Chondrocyte (in vitro differentiated cells): ENCODE data around the gene HPN. TPM values are rescaled to one million over a fixed set of nuclear protein-coding genes. Genes with fewer than 3 reads are reported as not detected.
"Not testable (repeated sequence)": the region's sequence is repeated elsewhere in the genome, so short reads cannot be mapped to it uniquely, and the experiment has no call there.

Experiments used
- DNase-seq: peaks from one replicate; pipeline ENCODE4 v3.0.0; 2021; ENCODE audit warnings: mixed read lengths, low spot score
- H3K27ac Mint-ChIP-seq: one replicate; pipeline ENCODE4 v1.8.0; 2021; ENCODE audit warnings: mild to moderate bottlenecking, moderate library complexity, mixed read lengths; ENCODE audit not compliant: unreplicated experiment
- H3K27me3 Mint-ChIP-seq: 2 replicates; pipeline ENCODE4 v1.8.0; 2021; ENCODE audit warnings: low read depth, mixed read lengths
- H3K36me3 Mint-ChIP-seq: 2 replicates; pipeline ENCODE4 v1.8.0; 2021; ENCODE audit warnings: low read depth, mixed read lengths
- H3K4me1 Mint-ChIP-seq: 2 replicates; pipeline ENCODE4 v1.8.0; 2021; ENCODE audit warnings: low read depth, mild to moderate bottlenecking, mixed read lengths
- H3K4me3 Mint-ChIP-seq: one replicate; pipeline ENCODE4 v1.8.0; 2021; ENCODE audit warnings: mild to moderate bottlenecking, moderate library complexity, mixed read lengths; ENCODE audit not compliant: unreplicated experiment
- H3K9me3 Mint-ChIP-seq: 2 replicates; pipeline ENCODE4 v1.8.0; 2021; ENCODE audit warnings: low read depth, mixed read lengths
- total RNA-seq: library from RNA; stranded (reverse); gene quantifications from 3 replicates; pipeline ENCODE4 v1.2.1, GENCODE V29; 2021
- TF ChIP-seq, protein P1 (sequence below): fragments of 200-600 bp; sonication (generic); IDR thresholded peaks from 2 replicates; pipeline ENCODE4 v1.5.0; 2021; ENCODE audit warnings: antibody characterized with exemption, mild to moderate bottlenecking, moderate library complexity

The HPN gene
- total RNA-seq, 1 donor from 2014 or later: not detected

DNA sequence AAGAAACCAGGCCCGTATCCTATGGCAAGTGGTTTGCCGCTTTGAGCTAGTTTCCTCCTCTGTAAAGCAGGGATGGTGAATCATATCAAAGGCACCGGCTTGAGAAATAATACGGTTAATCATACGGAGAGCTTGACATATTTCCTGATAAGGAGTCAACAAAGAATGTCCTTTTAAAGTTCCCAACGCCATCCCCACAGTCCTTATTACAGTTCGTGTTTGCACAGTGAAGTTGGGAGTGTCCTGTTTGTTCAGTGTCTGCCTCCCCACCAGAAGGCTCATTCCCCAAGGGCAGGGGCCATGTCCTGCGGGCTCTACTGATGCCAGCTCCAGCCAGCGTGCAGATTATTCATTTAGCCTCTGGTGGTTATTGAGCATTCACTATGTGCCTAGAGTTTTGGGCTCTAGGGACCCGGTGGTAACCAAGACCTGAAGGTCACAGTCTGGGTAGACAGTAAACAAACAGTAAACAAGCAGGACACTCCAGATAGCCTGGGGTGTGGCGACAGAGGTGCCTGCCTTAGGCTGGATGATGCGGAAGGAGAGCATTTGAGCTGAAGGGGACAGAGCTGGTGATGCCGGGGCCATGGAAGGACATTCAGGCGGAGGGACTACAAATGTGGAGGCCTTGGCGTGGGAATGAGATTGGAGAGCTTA, 35.1 kb upstream of the HPN start:
- Mint-ChIP-seq H3K9me3 (no peaks in the 10 kb centered on the region), H3K4me1 (peaks cover 44% of the 10 kb centered on the region), H3K27me3 (no peaks in the 10 kb centered on the region), H3K27ac (peak overlapping the region; percentile 49), H3K4me3 (no peak overlapping the region), H3K36me3 (peaks cover 7% of the 10 kb centered on the region)
- no peak for DNase-seq
- TF ChIP-seq, protein P1, sequence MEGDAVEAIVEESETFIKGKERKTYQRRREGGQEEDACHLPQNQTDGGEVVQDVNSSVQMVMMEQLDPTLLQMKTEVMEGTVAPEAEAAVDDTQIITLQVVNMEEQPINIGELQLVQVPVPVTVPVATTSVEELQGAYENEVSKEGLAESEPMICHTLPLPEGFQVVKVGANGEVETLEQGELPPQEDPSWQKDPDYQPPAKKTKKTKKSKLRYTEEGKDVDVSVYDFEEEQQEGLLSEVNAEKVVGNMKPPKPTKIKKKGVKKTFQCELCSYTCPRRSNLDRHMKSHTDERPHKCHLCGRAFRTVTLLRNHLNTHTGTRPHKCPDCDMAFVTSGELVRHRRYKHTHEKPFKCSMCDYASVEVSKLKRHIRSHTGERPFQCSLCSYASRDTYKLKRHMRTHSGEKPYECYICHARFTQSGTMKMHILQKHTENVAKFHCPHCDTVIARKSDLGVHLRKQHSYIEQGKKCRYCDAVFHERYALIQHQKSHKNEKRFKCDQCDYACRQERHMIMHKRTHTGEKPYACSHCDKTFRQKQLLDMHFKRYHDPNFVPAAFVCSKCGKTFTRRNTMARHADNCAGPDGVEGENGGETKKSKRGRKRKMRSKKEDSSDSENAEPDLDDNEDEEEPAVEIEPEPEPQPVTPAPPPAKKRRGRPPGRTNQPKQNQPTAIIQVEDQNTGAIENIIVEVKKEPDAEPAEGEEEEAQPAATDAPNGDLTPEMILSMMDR: no peak

DNA sequence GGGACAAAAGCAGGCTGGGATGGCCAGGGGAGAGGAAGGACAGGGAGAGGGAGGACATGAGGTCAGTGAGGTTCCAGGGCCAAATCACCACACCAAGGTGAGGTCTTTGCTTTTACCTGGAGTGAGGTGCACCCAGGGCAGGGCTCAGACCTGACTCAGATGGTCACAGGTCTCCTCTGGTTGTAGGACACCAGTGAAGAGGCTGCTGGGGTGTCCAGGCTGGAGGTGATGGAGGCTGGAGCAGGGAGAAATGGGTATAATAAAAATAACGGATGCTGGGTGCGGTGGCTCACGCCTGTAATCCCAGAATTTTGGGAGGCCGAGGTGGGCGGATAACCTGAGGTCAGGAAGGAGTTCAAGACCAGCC, 34.5 kb upstream of the HPN start:
- H3K4me1 Mint-ChIP-seq: peaks cover 39% of the 10 kb centered on the region
- TF ChIP-seq, protein P1: no peak
- H3K27me3 Mint-ChIP-seq: no peaks in the 10 kb centered on the region
- no peak for DNase-seq
- H3K27ac Mint-ChIP-seq: no peak overlapping the region
- no peaks in the 10 kb centered on the region for H3K9me3 Mint-ChIP-seq
- H3K4me3 Mint-ChIP-seq: no peak overlapping the region
- peaks cover 7% of the 10 kb centered on the region for H3K36me3 Mint-ChIP-seq

DNA sequence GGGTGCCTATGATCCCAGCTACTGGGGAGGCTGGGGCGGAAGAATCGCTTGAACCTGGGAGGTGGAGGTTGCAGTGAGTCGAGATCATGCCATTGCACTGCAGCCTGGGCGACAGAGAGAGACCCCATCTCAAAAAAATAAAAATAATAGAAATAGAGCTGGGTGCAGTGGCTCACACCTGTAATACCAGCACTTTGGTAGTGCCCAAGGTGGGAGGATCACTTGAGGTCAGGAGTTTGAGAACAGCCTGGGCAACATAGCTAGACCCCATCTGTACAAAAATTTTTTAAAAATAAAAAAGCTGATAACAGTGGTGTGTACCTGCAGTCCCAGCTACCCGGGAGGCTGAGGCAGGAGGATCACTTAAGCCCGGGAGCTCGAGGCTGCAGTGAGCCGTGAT, 34.1 kb upstream of the HPN start:
- DNase-seq, H3K27ac Mint-ChIP-seq, H3K27me3 Mint-ChIP-seq, H3K36me3 Mint-ChIP-seq, H3K9me3 Mint-ChIP-seq, H3K4me3 Mint-ChIP-seq: not testable (repeated sequence)
- H3K4me1 Mint-ChIP-seq: peaks cover 35% of the 10 kb centered on the region

DNA sequence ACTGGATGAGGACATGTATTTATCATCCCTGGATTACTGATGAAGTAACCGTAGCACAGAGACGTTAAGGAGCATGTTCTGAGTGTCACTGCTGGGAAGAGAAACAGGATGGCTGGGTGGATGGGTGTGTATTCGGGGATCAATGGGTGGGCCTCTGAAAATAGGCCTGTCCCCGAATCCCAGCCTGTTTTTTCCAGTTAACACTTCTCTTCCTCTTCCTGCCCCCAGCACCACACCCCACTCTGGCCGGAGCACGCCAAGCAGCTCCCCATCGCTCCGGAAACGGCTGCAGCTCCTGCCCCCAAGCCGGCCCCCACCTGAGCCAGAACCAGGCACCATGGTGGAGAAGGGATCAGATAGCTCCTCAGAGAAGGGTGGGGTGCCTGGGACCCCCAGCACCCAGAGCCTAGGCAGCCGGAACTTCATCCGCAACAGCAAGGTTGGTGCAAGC, 32.6 kb upstream of the HPN start:
- no peaks in the 10 kb centered on the region for H3K9me3 Mint-ChIP-seq
- peaks cover 14% of the 10 kb centered on the region for H3K36me3 Mint-ChIP-seq
- peaks cover 22% of the 10 kb centered on the region for H3K4me1 Mint-ChIP-seq
- TF ChIP-seq, protein P1: no peak
- no peaks in the 10 kb centered on the region for H3K27me3 Mint-ChIP-seq
- no peak overlapping the region for H3K4me3 Mint-ChIP-seq
- H3K27ac Mint-ChIP-seq: no peak overlapping the region
- DNase-seq: no peak

DNA sequence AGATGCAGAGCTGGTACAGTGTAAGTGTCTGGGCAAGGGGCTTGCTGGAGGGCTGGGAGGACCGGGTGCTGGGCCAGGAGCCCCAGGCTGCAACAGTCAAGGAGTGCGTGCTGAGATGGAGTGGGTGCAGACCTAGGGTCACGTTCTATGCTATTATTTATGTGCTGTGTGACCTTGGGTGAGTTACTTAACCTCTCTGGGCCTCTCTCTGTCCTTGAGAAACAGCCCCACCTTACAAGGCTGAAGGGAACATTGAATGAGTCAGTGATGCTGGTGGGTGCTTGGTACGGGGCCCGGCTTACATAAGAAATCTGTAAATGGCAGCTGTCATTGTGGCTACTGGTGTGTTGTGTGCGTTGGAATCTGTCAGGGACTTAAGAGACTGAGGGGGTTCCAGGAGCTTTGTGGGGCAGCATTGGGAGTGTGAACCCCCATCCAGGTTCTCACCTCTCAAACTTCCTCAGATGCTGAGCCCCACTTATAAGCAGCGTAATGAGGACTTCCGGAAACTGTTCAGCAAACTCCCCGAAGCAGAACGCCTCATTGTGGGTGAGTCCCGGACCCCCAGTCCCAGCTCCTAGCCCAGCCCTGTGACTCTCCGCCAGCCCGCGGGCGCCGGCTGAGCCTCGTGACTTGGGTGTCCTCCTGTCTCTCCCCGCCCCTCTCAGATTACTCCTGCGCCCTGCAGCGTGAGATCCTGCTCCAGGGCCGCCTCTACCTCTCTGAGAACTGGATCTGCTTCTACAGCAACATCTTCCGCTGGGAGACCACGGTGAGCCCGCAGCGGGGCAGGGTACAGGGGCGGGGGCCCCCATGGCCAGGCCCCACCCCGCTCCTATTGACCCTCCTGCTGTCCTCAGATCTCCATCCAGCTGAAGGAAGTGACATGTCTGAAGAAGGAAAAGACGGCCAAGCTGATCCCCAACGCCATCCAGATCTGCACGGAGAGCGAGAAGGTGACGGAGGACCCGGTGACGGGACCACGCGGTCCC, 31.8 kb upstream of the HPN start:
- DNase-seq: no peak
- Mint-ChIP-seq H3K27me3 (no peaks in the 10 kb centered on the region), H3K36me3 (peaks cover 14% of the 10 kb centered on the region), H3K27ac (no peak overlapping the region), H3K9me3 (no peaks in the 10 kb centered on the region), H3K4me3 (no peak overlapping the region), H3K4me1 (peaks cover 17% of the 10 kb centered on the region)
- TF ChIP-seq, protein P1: no peak
